Measurements from ENCODE around the gene IP6K1.

GRCh38 chr3:49740427-49740826 is 45.9 kb downstream of the IP6K1 start:
- TF ChIP-seq, protein P1, sequence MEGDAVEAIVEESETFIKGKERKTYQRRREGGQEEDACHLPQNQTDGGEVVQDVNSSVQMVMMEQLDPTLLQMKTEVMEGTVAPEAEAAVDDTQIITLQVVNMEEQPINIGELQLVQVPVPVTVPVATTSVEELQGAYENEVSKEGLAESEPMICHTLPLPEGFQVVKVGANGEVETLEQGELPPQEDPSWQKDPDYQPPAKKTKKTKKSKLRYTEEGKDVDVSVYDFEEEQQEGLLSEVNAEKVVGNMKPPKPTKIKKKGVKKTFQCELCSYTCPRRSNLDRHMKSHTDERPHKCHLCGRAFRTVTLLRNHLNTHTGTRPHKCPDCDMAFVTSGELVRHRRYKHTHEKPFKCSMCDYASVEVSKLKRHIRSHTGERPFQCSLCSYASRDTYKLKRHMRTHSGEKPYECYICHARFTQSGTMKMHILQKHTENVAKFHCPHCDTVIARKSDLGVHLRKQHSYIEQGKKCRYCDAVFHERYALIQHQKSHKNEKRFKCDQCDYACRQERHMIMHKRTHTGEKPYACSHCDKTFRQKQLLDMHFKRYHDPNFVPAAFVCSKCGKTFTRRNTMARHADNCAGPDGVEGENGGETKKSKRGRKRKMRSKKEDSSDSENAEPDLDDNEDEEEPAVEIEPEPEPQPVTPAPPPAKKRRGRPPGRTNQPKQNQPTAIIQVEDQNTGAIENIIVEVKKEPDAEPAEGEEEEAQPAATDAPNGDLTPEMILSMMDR (IDR thresholded peaks at IDR 0.05; ENCODE audit: low read length) = no peak
- no peak for TF ChIP-seq EZH2 (IDR thresholded peaks at IDR 0.05; ENCODE audit: borderline replicate concordance, low read length)

Measured in OCI-LY1 (cell line).